Measurements from ENCODE around the gene NSUN6. TPM values are rescaled to one million over a fixed set of nuclear protein-coding genes. Genes with fewer than 3 reads are reported as not detected.

NSUN6 gene
- total and polyA plus RNA-seq, 3 donors from 2014 or later, result 34.7 to 73.0 (median 50.2) TPM

DNA sequence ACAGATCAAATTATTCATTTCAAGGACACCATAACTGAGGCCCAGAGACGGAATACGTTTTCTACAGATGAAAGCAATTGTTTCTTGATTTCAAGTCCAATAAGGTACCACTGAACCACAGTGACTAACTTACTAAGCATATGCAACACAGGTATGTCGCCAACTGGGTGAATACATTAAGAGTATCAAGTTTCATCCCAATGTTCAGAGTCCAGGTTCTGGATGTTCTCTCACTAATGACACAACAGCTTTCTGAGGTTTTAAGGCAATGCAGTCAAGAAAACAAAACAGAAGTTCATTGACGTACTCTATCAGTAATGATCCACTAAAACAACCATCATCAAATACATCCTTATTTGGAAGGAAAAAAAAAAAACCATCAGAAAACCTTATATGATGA, 35.8 kb downstream of the NSUN6 start:
- Histone ChIP-seq H3K4me1 (no peaks in the 10 kb centered on the region), H3K4me3 (no peak overlapping the region), H3K36me3 (ENCODE audit: low read depth, missing control alignments) (no peaks in the 10 kb centered on the region), H3K9me3 (no peaks in the 10 kb centered on the region), H3K27ac (no peak overlapping the region), H3K27me3 (no peaks in the 10 kb centered on the region)
- TF ChIP-seq, protein P1, sequence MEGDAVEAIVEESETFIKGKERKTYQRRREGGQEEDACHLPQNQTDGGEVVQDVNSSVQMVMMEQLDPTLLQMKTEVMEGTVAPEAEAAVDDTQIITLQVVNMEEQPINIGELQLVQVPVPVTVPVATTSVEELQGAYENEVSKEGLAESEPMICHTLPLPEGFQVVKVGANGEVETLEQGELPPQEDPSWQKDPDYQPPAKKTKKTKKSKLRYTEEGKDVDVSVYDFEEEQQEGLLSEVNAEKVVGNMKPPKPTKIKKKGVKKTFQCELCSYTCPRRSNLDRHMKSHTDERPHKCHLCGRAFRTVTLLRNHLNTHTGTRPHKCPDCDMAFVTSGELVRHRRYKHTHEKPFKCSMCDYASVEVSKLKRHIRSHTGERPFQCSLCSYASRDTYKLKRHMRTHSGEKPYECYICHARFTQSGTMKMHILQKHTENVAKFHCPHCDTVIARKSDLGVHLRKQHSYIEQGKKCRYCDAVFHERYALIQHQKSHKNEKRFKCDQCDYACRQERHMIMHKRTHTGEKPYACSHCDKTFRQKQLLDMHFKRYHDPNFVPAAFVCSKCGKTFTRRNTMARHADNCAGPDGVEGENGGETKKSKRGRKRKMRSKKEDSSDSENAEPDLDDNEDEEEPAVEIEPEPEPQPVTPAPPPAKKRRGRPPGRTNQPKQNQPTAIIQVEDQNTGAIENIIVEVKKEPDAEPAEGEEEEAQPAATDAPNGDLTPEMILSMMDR (IDR thresholded peaks at IDR 0.05), result no peak
- no peak for TF ChIP-seq POLR2A (IDR thresholded peaks at IDR 0.05)
- intact Hi-C loops (cut with DNase I; ENCODE audit: low total_unique reads), result no loop called here
- DNase-seq, result no peak
- WGBS, 2 donors, result 86% methylated on average over 4 of the region's 4 CpGs

DNA sequence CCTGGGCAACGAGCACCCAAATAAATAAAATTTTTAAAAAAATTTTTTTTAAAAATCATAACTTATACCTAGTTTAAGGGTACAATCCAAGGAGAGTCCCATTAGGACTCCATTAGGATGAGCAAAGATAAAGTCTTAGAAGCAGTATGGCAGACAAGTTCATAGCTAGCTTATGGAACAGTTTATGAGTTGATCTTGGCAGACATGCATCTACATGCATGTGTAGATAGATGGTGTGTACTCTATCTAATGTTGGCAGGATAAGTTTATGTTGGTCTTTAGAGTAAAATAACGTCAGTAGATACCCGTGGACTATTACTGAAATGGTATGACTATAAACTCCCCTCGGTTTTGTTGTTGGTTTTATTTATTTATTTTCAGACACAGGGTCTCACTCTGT, 40.2 kb downstream of the NSUN6 start:
- Histone ChIP-seq H3K27me3 (no peaks in the 10 kb centered on the region), H3K27ac (no peak overlapping the region), H3K4me3 (no peak overlapping the region), H3K36me3 (ENCODE audit: low read depth, missing control alignments) (no peaks in the 10 kb centered on the region), H3K9me3 (no peaks in the 10 kb centered on the region), H3K4me1 (no peaks in the 10 kb centered on the region)
- intact Hi-C loops (cut with DNase I; ENCODE audit: low total_unique reads), result no loop called here
- no peak for TF ChIP-seq POLR2A (IDR thresholded peaks at IDR 0.05)
- TF ChIP-seq, protein P1 (IDR thresholded peaks at IDR 0.05), result no peak
- DNase-seq, result no peak
- 93 to 100% methylated on average over 4 of the region's 4 CpGs for WGBS, 2 donors

DNA sequence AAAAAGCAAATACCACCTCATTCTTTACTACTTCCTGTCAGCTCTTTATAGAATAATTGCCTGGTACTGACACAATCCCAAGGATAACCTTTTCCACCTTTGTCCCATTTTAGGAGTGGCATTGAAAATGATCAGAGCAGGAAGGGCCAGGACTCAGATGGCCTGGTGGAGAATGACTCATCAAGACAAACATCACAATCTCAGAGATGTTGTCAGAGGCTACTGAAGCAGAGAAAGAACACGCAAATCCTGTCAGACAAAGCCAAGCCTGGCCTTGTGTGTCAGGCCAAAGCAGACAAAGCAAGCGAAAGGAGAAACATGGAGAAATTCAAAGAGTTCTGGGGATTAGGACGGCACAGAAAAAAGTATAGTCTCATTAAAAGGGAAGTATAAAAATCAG, 40.9 kb downstream of the NSUN6 start:
- TF ChIP-seq, protein P1 (IDR thresholded peaks at IDR 0.05), result no peak
- no peak for TF ChIP-seq POLR2A (IDR thresholded peaks at IDR 0.05)
- DNase-seq, result no peak
- Histone ChIP-seq H3K9me3 (no peaks in the 10 kb centered on the region), H3K27ac (no peak overlapping the region), H3K36me3 (ENCODE audit: low read depth, missing control alignments) (no peaks in the 10 kb centered on the region), H3K27me3 (no peaks in the 10 kb centered on the region), H3K4me1 (no peaks in the 10 kb centered on the region), H3K4me3 (no peak overlapping the region)
- intact Hi-C loops (cut with DNase I; ENCODE audit: low total_unique reads), result no loop called here
- 78 to 83% methylated on average over 3 of the region's 3 CpGs for WGBS, 2 donors

DNA sequence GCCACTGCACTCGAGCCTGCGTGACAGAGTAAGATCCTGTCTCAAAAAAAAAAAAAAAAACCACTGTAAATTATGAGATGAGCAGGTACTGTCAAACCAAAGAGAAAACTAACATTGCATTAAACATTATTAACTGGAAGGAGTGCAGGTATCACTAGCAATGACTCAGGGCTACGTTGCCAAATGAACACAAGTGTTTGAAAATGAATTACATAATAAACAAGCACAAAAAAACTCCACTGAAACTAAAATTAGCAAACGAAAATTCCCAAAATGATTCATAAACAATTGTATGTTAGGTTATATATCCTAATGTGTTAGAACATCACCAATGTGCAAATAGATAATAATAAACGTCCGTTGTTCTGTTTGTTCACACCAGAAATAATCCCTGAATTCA, 42.8 kb downstream of the NSUN6 start:
- no peak overlapping the region for H3K4me3 ChIP-seq
- H3K27me3 ChIP-seq, result no peaks in the 10 kb centered on the region
- TF ChIP-seq POLR2A (IDR thresholded peaks at IDR 0.05), result no peak
- TF ChIP-seq, protein P1 (IDR thresholded peaks at IDR 0.05), result no peak
- DNase-seq, result no peak
- H3K27ac ChIP-seq, result no peak overlapping the region
- H3K4me1 ChIP-seq, result no peaks in the 10 kb centered on the region
- 88 to 90% methylated on average over 6 of the region's 6 CpGs for WGBS, 2 donors
- H3K9me3 ChIP-seq, result no peaks in the 10 kb centered on the region
- H3K36me3 ChIP-seq (ENCODE audit: low read depth, missing control alignments), result no peaks in the 10 kb centered on the region
- intact Hi-C loops (cut with DNase I; ENCODE audit: low total_unique reads), result no loop called here

DNA sequence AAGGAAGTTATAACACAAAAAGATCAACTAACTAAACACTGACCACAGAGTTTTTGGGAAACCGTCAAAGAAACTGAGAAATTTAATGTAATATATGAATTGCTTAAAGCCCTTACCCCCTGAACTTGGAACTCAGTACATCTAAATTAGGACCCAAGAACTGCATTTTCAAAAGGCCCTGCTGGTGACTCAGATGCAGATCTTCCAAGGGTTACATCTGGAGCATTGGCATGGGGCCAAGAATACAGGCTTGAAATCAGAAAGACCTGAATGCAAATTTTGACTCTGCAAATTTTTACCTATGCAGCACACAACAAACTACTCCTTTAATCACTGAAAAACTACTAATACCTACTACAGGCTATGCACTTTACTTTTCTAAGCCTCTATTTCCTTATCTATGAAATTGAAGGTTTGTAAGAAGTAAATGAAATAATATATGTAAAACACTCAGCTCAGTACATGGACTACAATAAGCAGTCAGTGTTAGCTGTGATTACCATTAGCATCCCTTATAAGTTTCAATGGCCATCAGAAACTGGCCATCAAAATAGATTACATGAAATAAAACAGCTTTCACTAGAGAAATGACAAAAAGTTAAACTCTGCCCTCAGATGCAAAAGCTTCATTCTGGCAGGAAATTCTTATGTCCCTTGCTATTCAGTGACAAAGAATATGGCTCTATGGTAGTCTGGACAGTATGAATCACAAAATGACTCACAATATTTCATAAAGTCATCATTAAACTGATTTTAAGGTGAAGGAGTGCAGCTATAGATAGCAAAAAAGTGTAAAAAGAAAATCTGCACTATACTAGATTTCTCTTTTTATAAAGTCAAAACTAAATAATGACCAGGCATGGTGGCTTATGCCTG, 43.6 kb downstream of the NSUN6 start:
- Histone ChIP-seq H3K9me3 (no peaks in the 10 kb centered on the region), H3K4me3 (no peak overlapping the region), H3K27ac (no peak overlapping the region), H3K4me1 (no peaks in the 10 kb centered on the region), H3K27me3 (no peaks in the 10 kb centered on the region), H3K36me3 (ENCODE audit: low read depth, missing control alignments) (no peaks in the 10 kb centered on the region)
- no peak for DNase-seq
- intact Hi-C loops (cut with DNase I; ENCODE audit: low total_unique reads), result no loop called here
- TF ChIP-seq, protein P1 (IDR thresholded peaks at IDR 0.05), result no peak
- no peak for TF ChIP-seq POLR2A (IDR thresholded peaks at IDR 0.05)
- WGBS, 2 donors, result 55 to 64% methylated on average over 1 of the region's 1 CpG

Measured in testis (tissue), 3 donors.